NCI-H146 treated with DMSO at 0.1 percent for 48 hours (cell line): Measurements from ENCODE around the gene PAK6.
A peak's percentile ranks its signal among the peaks of the same experiment; 100 is the strongest.

Experiments used
- DNase-seq: peaks from one replicate; lab custom pipeline; 2025; ENCODE audit not compliant: unreplicated experiment; lab: John Stamatoyannopoulos, UW

The PAK6 gene

GRCh38 chr15:40241269-40242212, 2.7 kb downstream of the PAK6 start:
- no peak for DNase-seq

DNA sequence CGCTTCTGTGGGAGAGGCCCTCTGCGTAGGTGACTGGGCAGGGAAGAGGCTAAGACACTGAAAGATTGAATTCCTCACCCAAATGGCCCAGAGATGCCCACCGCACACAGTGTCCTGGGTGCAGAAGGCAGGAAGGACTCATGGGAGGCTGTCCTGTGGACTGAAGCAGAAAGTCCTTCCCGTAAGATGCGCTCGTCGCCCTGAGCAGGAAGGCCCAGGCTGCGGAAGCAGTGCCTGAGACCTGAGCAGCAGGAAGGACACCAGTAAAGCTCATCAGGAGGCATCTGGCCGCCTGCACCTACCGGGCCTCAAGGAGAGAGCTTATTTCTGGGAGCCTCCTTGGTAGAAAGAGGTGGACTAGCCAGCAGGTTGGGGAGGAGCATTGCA, 3.3 kb downstream of the PAK6 start:
- DNase-seq: no peak

DNA sequence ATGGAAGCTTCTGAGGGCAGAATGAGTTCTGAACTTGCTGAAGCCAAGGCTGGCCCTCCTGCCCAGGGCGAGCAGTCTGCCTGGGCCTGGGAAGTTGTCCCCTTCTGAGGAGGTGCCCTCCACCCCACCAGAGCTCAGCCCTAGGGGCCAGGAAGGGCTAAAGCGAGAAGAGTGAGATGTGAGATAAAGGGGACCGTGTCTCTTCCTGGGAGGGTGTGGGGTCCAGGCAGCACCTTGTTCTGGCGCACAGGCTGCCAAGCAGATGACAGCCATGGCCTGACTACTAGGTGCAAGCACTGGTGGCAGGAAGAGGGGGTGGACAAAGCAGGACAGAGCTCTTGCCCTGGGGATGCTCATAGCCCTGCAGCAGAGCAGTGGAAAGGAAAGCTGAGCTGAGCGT, 3.7 kb downstream of the PAK6 start:
- no peak for DNase-seq

DNA sequence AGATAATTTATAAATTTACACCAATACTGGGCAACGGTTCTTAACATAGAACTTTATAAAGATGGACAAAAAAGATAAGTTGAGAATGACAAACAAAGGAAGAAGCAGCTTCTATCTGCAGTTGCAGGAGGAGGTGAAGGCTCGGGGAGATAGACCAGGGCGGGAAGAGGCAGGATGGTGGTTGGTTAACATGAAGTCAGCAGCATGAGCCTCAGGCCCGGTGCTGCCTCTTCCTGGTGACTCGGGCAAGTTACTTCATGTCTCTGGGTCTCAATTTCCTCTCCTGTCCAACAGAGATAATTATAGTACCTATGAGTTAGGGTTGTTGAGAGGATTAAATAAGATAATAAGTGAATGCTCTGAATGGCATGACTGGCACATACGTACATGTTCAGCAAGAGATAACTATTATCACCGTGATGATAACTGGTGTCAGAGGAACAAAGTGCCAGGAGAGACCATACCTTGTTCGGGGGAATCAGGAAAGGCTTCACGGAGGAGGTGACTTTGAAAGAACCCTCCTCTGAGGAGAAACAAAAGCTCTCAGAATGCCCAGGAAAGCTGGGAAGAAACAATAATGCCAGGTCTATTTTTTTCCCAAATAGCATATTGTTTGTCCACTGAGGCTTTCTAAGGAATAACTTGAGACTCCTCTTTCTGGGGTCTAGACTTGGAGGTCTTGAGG, 4.4 kb downstream of the PAK6 start:
- DNase-seq: no peak

DNA sequence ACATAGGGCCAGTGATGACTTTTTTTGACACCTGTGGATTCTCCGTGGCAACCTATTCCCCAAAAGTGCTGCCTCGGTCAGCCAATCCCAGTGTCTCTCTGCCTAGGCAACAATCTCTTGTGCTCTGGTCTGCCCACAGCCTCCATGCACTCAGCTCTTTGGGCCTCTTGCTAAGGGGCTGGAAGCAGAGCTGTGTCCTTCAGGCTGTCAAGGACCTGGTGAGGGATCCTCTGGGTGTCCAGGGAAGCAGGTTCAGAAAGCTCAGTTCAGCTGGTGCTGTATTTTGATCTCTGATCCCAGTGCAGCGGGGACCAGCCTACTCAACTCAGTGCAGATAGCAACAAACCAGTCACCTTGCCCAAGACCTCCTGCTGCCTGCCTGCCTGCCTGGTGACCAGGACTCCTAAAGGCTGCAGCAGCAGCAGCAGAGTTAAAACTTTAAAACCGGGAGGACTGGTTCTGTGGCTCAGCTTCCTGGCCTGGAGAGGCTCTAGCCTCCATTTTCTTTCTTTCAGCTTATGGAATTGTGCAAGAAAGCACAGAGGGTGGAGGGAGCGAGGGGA, 6.2 kb downstream of the PAK6 start:
- no peak for DNase-seq

DNA sequence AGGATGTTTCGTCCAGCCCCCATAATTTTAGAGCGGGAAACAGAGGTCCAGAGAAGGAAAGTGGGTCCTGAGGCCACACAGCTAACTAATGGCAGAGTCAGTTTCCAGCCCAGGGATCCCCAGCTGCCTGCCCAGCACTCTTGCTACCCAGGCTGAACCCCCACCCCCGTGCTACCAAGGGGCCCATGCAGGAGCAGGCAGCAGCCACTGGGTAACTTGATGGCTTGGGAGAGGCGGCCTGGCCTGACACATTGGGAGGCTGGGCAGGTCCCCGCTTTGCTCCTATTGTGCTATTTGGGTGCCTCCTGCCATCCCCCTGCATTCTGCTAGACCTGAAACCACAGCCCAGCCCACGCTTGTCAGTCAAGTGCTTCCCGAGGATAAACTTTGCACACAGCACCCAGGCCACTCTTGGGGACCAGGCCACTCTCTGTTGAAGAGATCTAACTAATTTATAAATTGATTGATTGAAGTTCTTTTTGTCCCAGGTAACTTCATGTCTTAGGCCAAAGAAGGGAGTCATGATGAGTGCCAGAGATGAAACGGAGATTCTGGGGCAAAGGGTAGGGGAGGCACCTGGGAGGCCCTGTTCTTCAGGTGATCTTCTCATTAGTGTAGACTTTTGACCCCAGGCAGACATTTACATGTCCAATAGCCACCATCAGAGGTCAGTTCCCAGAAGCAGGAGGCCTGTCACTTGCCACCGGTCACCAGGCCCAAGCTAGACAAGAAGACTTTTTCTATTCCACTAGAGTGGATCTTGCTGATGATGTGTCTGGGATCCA, 7.0 kb downstream of the PAK6 start:
- no peak for DNase-seq

DNA sequence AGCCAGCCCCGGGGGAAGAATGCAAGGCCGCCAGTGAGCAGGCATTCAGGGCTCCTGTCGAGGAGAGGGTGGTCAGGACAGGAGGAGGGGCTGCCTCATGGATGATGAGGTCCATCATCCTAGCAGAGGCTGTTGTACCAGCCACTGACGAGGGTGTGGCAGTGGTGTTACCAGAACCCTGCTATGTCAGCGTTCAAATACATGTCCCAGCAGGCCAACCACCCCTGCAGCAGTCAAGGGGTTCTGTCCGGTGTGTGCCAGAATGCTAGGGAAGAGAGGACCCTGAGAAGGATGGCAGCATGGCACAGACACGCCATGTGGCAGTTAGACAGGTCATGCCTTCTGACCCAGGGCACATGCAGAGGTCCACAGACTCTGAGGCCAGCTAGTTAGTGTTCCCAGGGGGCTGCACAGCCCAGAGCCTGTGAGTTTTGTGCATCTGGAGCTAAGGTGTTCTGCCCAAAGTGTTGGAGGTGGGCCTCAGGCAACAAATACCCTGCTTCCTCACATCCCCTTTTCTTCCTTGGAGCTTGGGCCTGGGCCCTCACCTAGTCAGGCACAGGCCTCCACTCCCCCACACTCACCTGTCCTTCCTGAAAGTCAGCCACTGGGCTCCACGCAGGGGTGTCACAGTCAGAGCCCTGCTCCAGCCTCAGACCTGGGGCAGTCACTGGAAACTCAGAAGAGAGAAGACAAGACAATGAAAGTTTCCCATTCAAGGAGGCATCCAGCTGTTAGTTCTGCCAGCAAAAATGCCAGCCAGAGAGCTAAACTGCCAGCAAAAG, 7.8 kb downstream of the PAK6 start:
- no peak for DNase-seq

- no peak for DNase-seq
Measured at GRCh38 chr15:40247406-40247971, 8.6 kb downstream of the PAK6 start.

GRCh38 chr15:40248006-40248783, 9.3 kb downstream of the PAK6 start:
- no peak for DNase-seq

GRCh38 chr15:40249477-40250303, 10.8 kb downstream of the PAK6 start:
- DNase-seq: no peak

DNA sequence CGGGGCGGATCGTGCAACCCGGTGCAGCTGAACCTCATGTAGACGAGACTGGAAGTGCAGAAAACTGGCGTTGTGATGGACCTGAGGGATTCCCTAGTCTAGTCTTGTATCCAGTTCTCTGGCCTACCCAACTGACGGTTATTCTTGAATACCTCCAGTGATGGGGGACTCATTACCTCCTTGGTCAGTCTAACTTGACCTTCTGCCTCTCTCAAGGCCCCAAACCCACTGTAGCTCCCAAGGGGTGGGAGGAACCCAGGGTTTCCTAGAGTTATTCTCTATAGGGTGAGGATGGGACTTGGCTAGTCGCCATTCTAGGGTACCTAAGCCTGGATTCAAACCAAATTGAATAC, 11.4 kb downstream of the PAK6 start:
- DNase-seq: no peak

- DNase-seq: no peak
Measured at GRCh38 chr15:40250771-40251483, 12.1 kb downstream of the PAK6 start.

DNA sequence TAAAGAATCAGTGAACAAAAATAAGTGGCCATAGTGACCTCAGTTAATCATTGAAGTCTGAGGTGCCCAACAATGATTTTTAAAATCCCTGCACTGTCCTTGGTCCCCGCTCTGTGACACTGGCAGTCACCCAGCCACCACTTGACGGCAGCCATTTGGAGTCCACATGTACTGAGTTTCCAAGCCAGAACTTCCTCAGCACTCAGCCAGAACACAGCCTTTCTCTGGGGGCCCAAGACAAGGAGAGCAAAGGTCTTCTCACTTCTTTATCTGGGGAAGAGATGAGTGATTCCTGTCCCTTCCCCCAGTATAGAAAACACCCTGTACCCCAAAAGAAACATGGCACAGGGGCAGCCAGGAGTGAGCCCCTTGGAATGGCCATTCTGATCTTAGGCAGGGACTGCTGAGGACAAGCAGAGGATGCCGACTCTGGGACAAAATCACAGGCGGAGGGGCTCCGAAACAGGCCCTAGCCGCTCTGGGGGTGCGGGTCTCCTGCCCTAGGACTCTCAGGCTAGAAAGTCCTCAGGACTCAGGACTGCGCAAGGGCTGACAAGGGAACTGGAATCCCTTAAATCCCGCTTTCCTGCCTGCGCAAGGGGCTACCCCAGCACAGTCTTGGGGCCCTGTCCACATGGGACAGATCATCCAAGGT, 12.8 kb downstream of the PAK6 start:
- no peak for DNase-seq

- DNase-seq: no peak
Measured at GRCh38 chr15:40252141-40252437, 13.2 kb downstream of the PAK6 start.

GRCh38 chr15:40252438-40253166, 13.7 kb downstream of the PAK6 start:
- peak; percentile 8 for DNase-seq

DNA sequence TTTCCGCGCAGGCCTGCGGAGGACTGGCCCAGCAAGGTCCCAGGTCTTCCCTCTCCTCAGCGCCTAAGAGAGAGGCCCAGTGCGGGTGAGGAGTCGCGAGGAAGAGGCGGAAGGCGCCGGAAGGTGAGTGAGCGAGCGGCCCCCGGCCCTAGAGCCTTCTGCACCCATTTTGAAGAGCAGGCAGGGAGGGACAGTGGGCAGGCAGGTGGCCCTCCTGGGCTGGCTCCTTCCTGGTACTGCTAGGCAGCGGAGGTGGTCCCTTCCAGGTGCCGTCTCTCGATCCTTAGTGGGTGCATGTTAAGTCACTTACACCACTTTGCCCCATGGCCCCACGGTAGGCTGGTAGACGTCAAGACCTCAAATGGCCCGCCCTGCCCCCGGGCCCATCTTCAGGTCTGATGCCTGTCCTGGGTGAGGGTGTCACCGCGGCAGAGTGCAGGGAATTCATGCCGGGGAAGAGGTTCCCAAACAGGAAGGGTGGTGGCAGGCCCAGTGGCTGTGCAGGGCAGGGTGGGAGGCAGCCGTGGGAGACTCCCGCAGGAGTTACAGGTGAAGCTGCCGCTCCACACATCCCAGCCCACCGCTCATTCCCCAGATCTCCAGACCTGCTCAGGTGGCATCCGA, 14.4 kb downstream of the PAK6 start:
- DNase-seq: no peak

GRCh38 chr15:40254452-40254851, 15.6 kb downstream of the PAK6 start:
- no peak for DNase-seq
